UCSD-AML1 (cell line): ENCODE data around the gene MITD1.
A peak's percentile ranks its signal among the peaks of the same experiment; 100 is the strongest.
"Not testable (repeated sequence)": the region's sequence is repeated elsewhere in the genome, so short reads cannot be mapped to it uniquely, and the experiment has no call there.

Source experiments
- DNase-seq: peaks from one replicate; lab custom pipeline; 2025; ENCODE audit not compliant: unreplicated experiment; lab: John Stamatoyannopoulos, UW

MITD1 gene

GRCh38 chr2:99180755-99181623 is at the start of gene MITD1, which contains the start of gene MRPL30:
TSS of gene MITD1 (minus strand) at chr2:99181058. CDS start at chr2:99180981, 77 bp downstream.
TSS of gene MRPL30 (plus strand) at chr2:99181184. CDS start at chr2:99186204, 5,020 bp downstream.
- DNase-seq = peak; percentile 92

- peak; percentile 20 for DNase-seq
Measured at GRCh38 chr2:99217929-99218501, 37.2 kb upstream of the MITD1 start.

DNA sequence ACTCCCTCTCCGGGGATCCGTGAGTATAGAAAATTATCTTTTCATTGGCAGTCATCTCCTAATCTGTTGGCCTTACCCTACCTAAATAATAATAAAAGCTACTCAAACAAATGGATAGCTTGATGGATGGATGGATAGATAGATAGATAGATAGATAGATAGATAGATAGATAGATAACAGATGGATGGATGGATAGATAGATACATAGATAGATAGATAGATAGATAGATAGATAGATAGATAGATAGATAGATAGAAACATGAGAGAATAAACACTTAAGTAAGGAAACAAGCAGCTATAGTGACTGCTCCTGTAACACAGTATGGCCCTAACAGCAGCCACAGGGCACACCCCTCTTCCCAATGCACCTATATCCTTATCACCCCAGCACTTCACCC is 35.2 kb upstream of the MITD1 start:
- DNase-seq = no peak

DNA sequence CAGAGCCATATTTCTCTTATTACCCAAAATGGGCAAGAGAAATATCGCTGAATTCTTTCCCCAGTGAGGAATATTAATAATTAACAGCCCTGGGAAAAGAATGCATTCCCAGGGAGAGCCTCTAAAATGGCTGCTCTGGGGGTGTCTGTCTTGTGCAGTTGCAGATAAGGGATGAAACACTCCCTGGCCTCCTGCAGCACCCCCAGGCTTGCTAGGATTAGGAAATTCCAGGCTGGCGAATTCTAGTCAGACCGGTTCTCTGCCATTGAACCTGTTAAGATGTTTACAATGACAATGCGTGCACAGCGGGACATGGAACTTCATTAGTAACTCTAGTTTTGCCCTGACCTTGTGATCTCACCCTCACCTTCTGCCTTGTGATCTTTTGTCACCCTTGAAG is 24.6 kb upstream of the MITD1 start:
- no peak for DNase-seq

- no peak for DNase-seq
Measured at GRCh38 chr2:99201959-99202678, 21.3 kb upstream of the MITD1 start.

DNA sequence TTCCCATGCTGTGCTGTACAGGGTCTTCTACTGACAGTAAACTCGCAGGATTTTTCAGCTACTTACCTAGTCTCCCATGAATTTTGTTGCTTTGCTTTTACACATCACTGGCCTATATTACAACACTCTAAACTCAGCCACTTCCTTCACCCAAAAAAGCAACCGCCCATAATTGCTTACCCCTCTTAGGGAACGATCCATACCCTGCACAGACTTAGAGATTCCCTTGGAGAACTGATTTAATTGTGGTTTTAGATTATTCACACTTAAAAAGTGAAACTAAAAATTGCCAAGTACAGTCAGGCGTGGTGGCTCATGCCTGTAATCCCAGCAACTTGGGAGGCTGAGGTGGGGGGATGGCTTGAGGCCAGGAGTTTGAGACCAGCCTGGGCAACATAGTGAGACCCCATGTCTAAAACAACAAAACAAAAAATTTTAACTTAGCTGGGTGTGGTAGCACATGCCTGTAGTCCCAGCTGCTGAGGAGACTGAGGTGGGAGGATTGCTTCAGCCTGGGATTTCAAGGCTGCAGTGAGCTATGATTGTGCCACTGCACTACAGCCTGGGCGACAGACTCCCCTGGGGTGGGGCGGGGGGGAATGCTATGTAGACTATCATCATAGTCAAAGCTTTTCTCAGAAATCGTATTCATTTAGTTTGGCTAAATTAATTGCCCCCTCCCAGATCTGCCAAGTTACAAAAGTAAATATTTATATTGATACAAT is 19.4 kb upstream of the MITD1 start:
- no peak for DNase-seq

GRCh38 chr2:99198103-99198841 is 17.4 kb upstream of the MITD1 start:
- no peak for DNase-seq

DNA sequence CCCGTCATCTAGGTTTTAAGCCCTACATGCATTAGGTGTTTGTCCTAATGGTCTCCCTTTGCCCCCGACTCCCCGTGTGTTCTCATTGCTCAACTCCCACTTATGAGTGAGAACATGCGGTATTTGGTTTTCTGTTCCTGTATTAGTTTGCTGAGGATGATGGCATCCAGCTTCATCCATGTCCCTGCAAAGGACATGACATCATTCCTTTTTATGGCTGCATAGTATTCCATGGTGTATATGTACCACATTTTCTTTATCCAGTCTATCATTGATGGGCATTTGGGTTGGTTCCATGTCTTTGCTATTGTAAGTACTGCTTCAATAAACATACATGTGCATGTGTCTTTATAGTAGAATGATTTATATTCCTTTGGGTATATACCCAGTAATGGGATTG is 11.5 kb upstream of the MITD1 start:
- not testable (repeated sequence) for DNase-seq

DNA sequence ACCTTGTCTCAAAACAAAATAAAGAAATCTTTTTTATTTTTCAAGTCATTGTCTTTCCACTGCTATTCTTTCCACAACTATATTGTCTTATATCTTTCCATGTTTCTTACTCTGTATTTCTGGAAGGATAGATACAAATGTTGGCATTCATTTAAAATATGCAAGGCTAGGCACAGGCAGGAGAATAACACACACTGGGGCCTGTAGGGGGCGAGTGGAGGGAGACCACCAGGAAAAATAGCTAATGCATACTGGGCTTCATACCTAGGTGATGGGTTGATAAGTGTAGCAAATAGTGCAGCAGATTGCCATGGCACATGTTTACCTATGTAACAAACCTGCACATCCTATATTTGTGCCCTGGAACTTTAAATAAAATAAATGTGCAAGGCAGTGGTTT is 9.7 kb upstream of the MITD1 start:
- DNase-seq = no peak

- no peak for DNase-seq
Measured at GRCh38 chr2:99188357-99188756, 7.5 kb upstream of the MITD1 start.

GRCh38 chr2:99187011-99187410 is 6.2 kb upstream of the MITD1 start:
- DNase-seq = no peak

- no peak for DNase-seq
Measured at GRCh38 chr2:99184811-99185210, 4.0 kb upstream of the MITD1 start.

GRCh38 chr2:99183025-99183424 is 2.2 kb upstream of the MITD1 start:
- no peak for DNase-seq

GRCh38 chr2:99181624-99182000 is 754 bp upstream of the MITD1 start:
- no peak for DNase-seq

- no peak for DNase-seq
Measured at GRCh38 chr2:99171377-99172140, 9.3 kb downstream of the MITD1 start.

- no peak for DNase-seq
Measured at GRCh38 chr2:99169534-99169933, 11.3 kb downstream of the MITD1 start.

- no peak for DNase-seq
Measured at GRCh38 chr2:99166218-99166617, 14.6 kb downstream of the MITD1 start.

DNA sequence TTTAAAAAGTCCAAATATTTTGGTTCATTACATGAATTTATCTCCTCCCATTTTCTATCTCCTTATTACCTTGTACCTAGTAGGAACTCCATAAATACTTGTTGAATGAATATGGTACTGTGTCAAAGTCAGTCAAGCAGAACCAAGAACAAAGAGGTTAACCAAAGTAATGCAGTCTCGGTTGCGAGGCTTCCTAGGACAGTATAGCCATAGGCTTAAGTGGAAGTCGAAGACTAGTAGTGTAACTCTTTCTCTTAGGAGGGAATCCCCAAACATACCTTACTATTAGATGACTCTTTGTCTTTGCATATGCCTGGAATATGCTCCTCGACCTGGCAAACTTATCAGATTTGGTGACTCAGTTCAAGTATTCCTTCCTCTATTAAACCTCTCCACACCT is 21.3 kb downstream of the MITD1 start:
- no peak for DNase-seq

- DNase-seq = no peak
Measured at GRCh38 chr2:99158599-99158998, 22.3 kb downstream of the MITD1 start.

- no peak for DNase-seq
Measured at GRCh38 chr2:99156891-99157290, 24.0 kb downstream of the MITD1 start.
